ENCODE results near the gene DOC2B.

DNA sequence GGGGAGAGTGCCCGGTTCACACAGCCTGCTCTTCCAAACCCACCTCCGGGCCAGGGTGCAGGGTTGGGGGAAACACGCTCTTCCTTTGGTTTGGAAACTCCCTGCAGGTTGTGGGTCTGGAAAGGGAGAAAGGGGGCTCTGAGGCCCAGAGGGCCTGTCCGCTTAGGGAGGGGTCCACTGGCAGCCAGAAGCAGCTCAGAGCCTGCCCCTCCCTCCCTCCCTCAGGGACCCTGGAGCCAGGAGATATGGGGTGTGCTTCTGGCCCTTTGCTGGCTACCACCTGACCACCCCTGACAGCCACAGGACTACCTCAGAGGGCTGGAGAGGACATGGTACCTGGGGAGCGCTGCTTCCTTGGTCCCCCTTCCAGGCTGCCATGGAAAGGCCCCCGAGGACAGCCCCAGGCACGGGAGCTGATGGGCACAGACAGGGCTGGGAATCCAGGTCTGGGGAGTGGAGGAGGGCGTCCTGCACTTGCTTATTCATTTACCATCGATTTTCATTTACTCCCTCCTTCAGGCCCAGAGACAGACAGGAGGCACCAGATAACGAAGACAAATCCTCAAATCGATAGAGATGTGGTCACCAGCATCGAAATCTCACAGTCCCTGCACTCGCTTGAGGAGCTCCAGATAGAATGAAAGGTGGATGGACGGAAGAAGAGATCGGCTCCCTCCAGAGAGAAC lies 48.4 kb upstream of the DOC2B start:
- TF ChIP-seq, protein P1, sequence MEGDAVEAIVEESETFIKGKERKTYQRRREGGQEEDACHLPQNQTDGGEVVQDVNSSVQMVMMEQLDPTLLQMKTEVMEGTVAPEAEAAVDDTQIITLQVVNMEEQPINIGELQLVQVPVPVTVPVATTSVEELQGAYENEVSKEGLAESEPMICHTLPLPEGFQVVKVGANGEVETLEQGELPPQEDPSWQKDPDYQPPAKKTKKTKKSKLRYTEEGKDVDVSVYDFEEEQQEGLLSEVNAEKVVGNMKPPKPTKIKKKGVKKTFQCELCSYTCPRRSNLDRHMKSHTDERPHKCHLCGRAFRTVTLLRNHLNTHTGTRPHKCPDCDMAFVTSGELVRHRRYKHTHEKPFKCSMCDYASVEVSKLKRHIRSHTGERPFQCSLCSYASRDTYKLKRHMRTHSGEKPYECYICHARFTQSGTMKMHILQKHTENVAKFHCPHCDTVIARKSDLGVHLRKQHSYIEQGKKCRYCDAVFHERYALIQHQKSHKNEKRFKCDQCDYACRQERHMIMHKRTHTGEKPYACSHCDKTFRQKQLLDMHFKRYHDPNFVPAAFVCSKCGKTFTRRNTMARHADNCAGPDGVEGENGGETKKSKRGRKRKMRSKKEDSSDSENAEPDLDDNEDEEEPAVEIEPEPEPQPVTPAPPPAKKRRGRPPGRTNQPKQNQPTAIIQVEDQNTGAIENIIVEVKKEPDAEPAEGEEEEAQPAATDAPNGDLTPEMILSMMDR (IDR thresholded peaks at IDR 0.05): no peak
- no peak for TF ChIP-seq POLR2A (IDR thresholded peaks at IDR 0.05)

All from thyroid gland (tissue), 4 donors.